Measurements from ENCODE around the gene SRXN1.
A peak's percentile ranks its signal among the peaks of the same experiment; 100 is the strongest.
"Not testable (repeated sequence)": the region's sequence is repeated elsewhere in the genome, so short reads cannot be mapped to it uniquely, and the experiment has no call there.

SRXN1 gene

DNA sequence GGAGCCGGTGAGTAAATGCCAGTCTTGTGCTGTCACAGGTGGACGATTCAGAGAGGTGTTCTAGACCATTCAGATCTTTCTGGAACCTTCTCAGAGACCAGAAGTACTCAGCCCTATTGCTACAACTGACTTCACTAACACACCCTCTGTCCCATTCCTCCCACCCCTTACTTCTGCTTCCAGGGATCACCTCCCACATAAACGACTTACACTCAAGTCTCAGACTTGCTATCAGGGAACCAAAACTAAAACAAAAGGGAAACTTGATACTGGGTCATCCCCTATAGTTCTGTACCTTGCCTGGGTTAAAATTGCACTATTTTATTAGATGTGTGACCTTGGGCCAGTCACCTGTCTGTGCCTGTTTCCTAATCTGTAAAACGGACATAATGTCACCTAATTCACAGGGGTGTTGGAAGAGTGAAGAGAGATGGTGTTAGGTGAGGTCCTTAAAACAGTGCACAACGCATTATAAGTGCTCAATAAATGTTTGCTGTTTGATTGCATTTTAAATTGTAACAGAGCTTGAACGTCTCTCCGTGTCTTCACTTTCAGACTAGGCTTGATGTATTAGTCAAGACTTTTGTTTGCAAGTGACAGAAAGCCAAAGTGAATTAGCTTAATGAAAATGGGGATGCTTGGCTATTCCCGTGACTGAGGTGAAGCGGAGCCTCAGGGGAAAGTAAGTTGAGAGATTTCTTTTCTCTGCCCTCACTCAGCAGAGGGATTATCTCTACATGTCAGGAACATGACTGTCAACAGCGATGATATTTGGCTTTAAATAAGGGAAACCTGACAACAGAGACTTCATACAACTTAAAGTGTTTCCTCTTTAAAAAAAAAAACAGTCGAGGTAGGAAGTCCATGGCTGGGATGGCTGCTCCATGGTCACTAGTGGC lies 3.0 kb upstream of the SRXN1 start:
- no peak for DNase-seq (ENCODE audit: low read depth)

DNA sequence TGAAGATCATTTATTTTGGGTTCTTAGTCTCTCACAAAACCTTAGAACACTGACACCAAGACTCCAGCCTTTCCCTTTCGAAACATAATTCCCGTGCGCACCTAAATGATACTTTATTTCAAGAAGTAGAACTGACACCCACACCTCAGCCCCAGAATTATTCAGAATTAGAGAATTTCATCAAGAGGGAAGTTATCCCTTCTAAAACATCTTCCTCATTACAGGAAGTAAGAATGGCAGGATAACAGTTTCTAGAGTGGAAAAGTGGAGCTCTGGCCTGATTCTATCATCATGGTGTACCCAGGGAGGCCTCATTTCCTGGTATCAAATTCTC lies 1.4 kb upstream of the SRXN1 start:
- no peak for DNase-seq (ENCODE audit: low read depth)

DNA sequence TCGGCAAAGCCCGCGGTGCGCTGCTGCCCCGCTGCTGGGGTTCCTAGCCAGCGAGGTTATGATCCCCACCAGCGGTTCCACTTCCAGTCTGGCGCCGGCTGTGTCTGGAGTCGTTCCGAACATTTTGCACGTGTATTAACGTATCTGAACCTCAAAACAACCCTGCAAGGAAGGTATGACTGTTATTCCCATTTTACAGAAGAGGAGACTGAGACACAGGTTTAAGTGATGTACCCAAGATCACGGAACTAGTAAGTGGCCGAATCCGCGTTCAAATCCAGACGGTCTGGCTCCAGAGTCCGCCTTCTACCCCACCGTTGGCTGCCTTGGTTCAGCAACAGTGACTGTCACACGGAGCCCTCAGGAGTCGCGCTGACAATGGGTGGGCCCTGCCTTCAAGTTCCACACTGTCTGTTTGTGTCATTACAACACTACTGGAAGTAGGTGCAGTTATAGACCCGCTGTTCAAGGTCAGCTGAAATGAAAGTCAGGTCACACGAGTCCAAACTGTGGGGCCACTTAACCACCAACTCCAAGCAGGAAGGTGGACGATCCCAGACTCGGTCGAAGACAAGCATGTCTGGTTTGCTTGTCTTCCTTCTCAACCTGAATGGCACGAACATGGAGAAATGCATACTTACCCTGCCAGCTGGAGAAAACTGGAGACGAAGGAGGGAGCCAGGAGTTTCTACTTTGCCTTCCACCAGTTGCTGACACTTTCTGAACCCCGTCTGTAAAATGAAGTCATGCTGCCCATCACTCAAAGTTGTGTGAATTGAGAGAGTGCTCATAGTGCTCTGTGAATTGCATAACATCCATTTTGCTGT lies 803 bp upstream of the SRXN1 start:
- no peak for DNase-seq (ENCODE audit: low read depth)

DNA sequence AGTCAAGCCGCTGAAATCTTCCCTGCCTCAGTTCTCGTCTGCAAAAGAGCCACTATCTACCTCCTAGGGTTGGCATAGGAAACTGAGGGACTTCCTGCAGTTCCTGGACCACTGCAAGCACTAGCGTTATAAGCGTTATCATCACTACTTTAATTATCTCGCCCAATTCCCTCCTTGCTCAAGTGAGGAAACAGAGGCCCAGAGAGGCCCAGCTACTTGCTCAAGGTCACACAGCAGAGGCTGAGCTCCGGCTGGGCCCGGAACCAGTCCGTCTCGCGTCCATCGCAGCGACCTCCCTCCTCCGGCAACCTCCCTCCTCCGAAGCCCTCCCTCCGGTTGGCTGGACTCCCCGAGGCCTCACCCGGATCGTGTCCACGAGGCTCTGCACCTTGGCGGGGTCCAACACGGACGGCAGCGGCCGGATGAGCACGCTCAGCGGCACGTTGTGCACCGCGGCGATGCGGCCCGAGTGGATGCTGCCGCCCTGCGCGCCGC lies 338 bp downstream of the SRXN1 start:
- DNase-seq (ENCODE audit: low read depth) = no peak

DNA sequence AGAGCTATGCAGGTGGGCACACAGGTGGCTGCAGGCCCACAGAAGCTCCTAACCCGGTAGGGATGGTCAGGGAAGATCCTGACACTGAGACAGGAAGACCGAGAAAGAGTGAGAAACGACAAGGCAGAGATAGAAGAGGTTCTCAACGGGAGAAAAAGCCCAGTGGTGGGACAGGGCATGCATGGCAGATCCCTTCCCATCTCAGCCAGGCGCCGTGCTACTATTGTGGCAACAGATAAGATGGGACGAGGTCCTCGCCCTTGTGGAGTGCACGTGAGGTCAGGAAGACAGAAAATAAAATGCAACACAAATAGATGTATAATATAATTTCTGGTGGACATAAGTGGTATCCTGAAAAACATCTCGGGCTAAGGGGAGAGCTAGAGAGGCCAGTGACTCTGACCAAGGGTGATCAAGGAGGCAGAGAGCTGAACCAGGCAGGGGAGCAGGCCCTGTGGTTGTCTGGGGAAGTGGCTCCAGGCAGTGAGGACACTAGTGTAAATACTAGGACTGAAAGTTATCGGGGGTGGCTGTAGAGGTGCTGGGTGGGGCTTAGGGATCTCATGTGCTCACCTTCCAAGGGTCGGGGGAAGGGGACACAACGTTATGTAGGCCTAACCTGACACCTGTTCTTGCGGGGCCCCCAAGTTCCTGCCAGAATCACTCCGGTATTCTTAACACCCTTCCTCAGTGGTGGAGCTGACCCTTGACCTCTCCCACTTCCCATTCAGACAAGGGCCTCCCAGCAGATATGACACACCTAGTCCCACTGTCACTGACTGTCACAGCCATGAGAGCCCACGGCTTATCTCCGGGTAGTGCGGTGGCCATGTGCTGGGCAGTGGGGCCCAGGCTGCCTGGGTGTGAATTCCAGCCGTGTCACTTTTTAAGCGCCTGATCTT lies 1.0 kb downstream of the SRXN1 start:
- no peak for DNase-seq (ENCODE audit: low read depth)

DNA sequence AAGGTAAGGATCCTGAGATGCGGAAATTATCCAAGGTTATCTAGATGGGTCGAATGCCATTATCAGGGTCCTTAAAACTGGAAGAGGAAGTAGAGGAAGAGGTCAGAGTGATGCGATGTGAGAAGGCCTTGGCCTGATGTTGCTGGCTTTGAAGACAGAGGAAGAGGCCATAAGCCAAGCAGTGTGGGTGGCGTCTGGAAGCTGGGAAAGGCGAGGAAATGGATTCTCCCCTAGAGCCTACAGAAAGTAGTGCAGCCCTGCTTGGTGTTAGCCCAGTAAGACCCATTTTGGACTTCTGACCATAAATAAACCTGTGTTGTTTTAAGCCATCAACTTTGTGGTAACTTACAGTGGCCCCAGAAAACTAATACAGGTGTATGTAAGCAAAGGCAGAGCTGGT lies 2.0 kb downstream of the SRXN1 start:
- DNase-seq (ENCODE audit: low read depth) = no peak

DNA sequence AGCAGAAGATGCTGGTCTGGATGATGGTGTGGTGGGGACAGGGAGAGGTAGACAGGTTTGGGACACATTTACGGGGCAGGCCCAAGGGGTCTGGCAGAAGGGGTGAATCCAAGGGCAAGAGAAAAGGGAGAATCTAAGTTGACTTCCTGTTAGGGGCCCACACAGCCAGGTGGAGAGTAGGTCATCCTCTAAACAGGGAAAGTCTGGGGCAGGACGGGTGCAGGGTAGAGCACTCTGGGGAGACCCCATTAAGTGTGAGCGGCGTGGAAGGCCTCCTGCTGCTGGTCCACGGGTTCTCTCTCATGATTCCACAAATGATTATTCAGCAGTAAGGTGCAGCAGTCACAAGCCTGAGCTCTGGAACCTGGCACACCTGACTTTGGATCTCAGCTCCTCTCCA lies 2.7 kb downstream of the SRXN1 start:
- no peak for DNase-seq (ENCODE audit: low read depth)

DNA sequence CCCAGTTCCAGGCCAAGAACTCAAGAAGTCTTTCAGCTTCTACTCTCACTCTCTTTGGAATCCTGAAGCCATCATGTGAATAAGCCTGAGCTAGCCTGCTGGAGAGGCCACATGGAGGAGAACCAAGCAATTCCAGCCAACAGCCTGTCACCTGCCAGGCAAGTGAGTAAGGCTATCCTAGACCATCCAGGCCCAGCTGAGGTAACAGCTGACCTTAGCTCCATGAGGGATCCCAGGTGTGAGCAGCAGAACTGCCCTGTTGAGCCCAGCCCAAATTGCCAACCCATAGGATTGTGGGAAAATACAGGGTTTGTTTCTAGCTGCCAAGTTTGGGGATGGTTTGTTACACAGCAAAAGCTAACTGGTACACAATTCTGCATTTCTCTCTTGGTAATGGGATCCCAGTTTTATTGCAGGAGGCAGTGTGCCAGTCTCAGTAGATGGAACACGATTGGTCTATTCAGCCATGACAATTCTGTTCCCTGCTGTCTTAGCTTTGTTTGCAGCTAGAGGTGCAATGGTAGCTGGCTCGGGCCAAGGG lies 5.5 kb downstream of the SRXN1 start:
- DNase-seq (ENCODE audit: low read depth) = no peak

DNA sequence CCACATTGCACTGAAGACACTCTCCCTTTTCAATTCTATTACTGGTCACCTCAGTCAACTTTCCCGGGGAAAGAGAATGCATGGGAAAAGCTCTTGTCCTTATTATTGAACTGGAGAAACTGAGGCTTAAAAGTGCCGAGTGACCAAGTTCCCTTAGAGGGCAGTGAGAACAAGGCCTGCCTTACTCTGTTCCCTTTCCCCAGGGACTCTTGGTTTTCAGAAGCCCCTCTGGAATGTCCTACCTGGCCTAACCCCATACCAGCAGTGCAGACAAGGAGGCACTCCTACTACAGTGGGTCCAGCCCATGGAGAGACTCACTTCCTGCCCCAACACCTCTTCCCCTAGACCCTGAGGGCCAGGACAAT lies 6.1 kb downstream of the SRXN1 start:
- DNase-seq (ENCODE audit: low read depth) = no peak

DNA sequence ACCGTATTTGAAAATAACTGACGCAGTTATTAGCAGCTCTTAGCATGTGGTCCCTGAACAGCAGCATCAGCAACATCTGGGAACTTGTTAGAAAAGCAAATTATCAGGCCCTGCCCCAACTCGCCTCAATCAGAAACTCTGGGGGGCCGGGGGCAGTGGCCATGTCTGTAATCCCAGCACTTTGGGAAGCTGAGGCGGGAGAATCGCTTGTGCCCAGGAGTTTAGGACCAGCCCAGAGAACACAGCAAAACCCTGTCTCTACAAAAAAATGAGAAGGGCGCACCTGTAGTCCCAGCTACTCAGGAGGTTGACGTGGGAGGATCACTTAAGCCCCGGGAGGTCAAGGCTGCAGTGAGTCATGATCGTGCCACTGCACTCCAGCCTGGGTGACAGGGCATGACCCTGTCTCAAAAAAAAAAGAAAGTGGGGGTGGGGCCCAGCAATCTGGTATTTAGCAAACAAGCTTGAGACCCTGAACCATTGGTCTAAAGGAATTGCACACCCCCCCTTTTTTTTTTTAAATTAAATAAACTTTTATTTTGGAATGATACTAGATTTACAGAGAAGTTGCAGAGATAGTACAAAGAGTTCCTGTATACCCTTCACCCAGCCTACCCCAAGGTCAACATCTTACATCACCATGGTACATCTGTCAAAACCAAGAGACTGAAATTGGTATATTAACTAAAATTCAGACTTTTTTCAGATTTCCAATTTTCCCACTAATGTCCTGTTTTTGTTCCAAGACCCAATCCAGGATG lies 6.7 kb downstream of the SRXN1 start:
- DNase-seq (ENCODE audit: low read depth) = no peak

DNA sequence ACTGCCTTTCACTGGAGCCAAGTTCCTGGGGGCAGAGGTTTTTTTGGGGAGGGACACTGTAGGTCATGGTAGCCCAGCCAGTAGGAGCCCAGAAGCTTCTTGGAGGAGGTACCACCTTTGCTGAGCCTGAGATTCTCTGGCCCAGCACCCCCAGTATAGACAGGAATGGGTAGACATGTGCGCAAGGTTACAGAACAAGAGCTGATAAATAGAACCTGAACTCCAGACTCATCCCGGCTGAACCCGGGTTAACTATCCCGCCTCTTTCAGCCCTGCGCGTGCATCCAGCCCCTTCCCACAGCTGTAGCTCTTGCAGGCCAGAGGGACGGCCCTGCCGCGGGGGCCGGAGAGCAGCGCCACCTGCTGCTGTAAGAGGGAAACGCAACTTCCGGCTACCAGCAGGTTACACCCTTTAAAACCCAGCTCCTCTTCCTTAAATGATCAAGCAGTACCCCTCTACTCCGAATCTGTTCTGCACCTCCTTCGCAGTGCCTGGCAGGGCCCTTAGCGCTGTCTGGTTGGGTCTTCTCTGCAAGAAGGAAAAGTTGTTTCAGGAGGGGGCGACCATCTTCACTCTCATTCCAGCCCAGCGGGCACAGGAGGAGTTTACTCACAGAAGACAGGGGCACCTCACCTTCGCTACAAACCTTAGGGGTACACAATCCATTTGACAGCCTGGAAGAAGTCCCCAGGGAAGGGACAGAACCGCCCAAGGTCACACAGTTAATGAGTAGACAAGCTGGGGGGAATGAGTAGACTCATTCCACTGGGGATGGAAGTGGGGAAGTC lies 7.5 kb downstream of the SRXN1 start:
- peak; percentile 72 for DNase-seq (ENCODE audit: low read depth)

DNA sequence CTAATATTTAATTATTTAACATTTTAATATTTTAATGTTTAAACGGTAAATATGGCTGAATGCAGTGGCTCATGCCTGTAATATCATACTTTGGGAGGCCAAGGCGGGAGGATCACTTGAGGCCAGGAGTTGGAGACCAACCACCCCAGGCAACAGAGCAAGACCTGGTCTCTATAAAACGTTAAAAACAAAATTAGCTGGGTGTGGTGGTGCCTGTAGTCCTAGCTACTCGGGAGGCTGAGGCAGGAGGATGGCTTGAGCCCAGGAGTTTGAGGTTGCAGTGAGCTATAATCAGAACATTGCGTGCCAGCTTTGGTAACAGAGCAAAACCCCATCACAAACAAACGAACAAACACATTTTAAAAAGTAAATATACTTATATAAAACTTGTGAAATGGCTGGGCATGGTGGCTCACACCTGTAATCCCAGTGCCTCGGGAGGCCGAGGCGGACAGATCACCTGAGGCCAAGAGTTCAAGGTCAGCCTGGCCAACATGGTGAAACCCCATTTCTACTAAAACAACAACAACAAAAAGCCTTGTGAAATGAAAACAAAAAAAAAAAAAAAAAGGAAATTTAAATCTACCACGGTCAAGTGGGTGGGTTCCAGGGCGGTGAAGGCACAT lies 8.2 kb downstream of the SRXN1 start:
- no peak for DNase-seq (ENCODE audit: low read depth)

DNA sequence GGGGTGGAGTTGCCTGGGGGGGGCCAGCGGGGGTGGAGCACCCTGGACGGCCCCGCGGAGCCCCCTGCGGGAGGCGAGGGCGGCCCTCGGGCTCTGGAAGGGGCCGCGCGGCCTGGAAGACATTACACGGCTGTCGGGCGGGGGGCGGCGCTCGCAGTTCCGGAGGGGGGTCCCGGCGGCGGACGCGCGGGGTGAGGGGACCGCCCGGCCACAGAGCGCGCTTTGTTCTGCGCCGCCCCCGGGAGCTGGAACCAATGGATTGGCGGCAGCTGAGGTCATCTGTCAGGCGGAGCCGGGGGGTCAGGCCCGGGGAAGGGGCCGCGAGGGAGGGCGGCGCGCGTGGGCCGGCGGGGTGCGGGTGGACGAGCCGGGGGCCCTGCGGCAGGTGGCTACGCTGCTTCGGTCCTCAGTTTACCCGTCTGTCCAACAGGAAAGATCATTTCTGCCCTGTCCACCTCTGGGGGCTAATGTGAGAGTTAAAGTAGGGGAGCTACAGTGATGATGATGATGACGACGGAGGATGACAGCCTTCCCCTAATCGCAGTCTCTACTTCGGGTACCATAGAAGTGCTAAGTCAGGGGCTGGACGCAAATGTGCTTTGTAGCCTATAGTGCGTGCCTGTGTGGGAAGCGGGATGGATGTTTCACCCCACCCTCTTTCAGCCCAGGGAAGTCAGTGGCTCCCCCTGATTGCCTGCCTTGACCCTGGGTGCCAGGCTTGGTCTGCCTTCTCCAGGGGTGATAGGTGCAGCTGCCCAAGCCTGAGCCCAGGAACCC lies 10.4 kb downstream of the SRXN1 start:
- no peak for DNase-seq (ENCODE audit: low read depth)

DNA sequence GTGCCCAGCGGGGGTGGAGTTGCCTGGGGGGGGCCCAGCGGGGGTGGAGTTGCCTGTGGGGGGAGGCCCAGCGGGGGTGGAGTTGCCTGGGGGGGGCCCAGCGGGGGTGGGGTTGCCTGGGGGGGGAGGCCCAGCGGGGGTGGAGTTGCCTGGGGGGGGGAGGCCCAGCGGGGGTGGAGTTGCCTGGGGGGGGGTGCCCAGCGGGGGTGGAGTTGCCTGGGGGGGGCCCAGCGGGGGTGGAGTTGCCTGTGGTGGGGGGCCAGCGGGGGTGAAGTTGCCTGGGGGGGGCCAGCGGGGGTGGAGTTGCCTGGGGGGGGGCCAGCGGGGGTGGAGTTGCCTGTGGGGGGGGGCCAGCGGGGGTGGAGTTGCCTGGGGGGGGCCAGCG lies 11.0 kb downstream of the SRXN1 start:
- not testable (repeated sequence) for DNase-seq (ENCODE audit: low read depth)

DNA sequence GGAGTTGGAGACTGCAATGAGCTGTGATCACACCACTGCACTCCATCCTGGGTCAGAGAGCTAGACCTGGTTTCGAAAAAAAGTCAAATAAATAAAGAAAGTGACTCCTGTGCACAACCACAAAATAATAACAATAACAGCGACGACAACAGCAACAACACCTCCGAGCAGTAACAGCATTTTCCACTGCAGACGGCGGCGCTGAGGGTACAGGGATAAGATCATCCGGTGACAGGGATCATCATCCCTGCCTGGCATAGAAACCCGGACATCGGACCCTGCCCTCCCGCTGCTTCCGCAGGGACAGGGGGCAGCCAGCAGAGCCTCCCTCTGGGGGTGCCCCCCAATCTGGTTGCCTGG lies 11.5 kb downstream of the SRXN1 start:
- no peak for DNase-seq (ENCODE audit: low read depth)

DNA sequence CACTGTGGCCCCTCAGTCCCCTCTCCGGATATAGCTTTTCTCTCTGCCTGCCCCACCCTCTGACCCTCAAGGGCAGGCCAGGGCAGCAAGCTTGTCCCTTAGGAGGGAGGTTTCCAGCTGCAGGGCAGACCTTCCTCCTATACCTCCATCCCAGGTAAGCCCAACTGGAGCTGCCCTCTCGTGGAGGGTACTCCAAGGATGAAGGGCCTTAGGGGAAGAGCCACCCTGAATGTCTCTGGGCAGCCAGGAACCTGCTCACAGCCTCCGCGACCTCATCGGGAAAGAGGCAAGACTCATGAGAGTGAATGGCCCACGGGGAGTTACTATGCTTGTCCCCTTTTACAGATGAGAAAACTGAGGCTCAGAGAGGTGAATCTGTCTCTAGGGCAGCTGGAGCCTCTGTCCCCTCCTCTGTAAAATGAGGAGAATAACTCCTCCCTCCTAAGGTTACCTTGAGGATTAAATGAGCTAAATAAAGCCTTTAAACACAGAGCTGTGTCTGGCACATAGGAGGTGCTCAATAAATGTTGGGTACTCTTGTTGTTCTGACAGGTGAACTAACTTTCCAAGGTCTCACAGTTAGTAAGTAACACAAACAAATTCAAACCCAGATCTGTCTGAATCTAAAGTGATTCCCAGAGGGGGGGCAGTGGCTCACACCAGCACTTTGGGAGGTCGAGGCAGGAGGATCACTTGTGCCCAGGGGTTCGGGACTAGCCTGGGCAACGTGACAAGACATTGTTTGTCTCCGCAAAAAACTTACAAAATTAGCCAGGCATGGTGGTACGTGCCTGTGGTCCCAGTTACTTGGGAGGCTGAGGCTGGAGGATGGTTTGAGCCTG lies 12.1 kb downstream of the SRXN1 start:
- no peak for DNase-seq (ENCODE audit: low read depth)

DNA sequence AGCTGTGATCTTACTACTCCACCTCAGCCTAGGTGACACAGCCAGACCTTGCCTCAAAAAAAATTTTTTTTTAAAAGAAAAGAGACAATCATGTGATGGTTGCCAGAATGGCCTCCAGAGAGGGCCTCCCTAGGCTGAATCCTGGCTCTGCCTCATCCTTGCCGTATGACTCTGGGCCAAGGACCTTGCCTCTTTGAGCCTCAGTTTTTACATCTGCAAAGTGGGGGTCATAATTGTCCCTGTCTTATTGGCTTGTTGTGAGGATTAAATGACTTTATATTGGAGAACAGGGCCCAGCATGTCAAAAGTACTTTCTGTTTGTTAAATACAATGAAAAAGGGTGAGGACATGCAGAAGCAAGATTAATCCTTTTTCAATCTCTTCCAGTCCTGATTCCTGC lies 14.4 kb downstream of the SRXN1 start:
- no peak for DNase-seq (ENCODE audit: low read depth)

DNA sequence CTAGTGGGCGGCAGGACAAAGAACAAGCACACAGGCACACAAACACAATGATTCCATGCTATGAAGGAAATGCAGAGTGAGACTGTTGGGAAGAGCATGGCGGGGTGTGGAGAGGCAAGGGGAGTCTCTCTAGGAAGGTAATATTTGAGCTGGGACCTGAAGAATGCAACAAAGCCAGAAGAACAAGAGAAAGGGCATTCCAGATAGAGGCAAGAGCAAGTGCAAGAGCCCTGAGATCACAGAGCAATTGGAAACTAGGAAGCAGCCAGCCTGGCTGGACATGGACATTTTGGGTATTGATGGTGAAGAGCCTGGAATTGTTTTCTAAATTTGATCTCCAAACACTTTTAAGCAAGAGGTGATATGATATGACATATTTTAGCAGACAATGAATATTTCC lies 15.4 kb downstream of the SRXN1 start:
- no peak for DNase-seq (ENCODE audit: low read depth)
